ENCODE results near the gene ADGRB2. TPM values are rescaled to one million over a fixed set of nuclear protein-coding genes. Genes with fewer than 3 reads are reported as not detected.

The ADGRB2 gene
- total RNA-seq, 1 donor from 2014 or later, result 7.1 TPM

DNA sequence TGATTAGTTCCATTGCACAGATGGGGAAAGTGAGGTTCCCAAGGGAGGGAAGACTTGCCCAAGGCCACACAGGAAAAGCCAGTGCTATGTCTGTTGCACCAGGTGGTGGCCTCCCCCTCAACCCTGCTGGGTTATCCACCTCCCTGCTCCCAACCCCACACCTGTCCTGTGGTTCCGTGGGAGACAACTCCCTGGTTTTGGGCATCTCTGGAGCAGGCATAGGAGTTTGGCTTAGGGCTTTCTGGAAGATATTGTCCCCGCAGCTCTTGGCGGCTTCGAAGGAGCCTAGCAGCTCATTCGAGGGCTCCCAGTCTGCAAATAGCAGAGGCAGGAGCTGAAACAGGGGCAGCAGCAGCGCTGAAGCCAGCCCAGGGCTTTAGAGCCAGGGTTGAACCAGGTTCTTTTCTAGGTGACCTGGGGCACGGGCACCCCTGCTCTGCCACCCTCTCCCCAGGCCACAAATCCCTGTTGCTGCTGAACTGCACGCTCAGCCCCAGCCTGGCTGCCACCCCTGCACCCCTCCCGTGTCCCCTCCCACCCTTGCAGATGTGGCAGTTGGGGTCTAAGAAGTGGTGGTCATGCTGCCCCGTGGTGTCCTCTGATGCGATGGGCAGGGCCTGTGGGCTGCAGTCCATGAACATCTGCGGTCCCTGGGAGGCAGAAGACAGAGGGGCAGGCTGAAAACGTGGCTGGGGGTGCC is 29.6 kb upstream of the ADGRB2 start:
- Histone ChIP-seq H2AFZ (replicated peaks) (no peak overlapping the region), H3K4me2 (no peak overlapping the region), H3K4me3 (no peak overlapping the region), H3K27me3 (no peaks in the 10 kb centered on the region), H3K4me1 (peaks cover 15% of the 10 kb centered on the region), H3K27ac (no peak overlapping the region), H4K20me1 (ENCODE audit: low read depth) (no peaks in the 10 kb centered on the region), H3K36me3 (no peaks in the 10 kb centered on the region), H3K79me2 (ENCODE audit: low read depth) (no peaks in the 10 kb centered on the region), H3F3A (ENCODE audit: low read depth) (peaks cover 2% of the 10 kb centered on the region), H3K9me3 (ENCODE audit: low read depth) (no peaks in the 10 kb centered on the region), H3K9ac (no peak overlapping the region)
- H3K27ac Mint-ChIP-seq, result no peak overlapping the region
- TF ChIP-seq EZH2phosphoT487 (IDR thresholded peaks at IDR 0.05) (no peak), EZH2 (IDR thresholded peaks at IDR 0.05) (no peak)
- TF ChIP-seq, protein P1, sequence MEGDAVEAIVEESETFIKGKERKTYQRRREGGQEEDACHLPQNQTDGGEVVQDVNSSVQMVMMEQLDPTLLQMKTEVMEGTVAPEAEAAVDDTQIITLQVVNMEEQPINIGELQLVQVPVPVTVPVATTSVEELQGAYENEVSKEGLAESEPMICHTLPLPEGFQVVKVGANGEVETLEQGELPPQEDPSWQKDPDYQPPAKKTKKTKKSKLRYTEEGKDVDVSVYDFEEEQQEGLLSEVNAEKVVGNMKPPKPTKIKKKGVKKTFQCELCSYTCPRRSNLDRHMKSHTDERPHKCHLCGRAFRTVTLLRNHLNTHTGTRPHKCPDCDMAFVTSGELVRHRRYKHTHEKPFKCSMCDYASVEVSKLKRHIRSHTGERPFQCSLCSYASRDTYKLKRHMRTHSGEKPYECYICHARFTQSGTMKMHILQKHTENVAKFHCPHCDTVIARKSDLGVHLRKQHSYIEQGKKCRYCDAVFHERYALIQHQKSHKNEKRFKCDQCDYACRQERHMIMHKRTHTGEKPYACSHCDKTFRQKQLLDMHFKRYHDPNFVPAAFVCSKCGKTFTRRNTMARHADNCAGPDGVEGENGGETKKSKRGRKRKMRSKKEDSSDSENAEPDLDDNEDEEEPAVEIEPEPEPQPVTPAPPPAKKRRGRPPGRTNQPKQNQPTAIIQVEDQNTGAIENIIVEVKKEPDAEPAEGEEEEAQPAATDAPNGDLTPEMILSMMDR (IDR thresholded peaks at IDR 0.05), result no peak
- no peak for DNase-seq (ENCODE audit: low spot score)
- peaks cover 3% of the 10 kb centered on the region for H3K27me3 Mint-ChIP-seq (ENCODE audit: insufficient read depth, low read depth)
- H3K4me1 Mint-ChIP-seq, result peaks cover 25% of the 10 kb centered on the region
- no peaks in the 10 kb centered on the region for H3K9me3 Mint-ChIP-seq
- no peak overlapping the region for H3K4me3 Mint-ChIP-seq
- no peaks in the 10 kb centered on the region for H3K36me3 Mint-ChIP-seq

DNA sequence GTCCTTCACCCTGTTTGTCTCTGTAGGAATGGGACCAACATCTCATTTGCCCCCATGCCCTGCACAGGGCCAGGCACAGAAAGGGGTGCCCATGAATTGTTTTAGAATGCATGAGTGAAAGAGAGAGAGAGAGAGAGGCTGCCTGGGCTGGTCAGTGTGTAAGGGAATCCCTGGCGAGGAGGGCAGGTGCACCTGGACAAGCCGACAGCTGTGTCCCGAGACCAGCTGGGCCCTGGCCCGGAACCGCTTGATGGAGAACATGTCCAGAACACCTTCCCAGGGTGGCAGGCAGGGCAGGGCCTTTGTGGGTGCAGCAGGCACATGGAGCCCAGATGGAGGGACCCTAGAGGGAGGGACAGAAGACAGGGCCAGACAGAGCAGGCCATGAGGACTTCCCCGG is 28.9 kb upstream of the ADGRB2 start:
- Mint-ChIP-seq H3K9me3 (no peaks in the 10 kb centered on the region), H3K27me3 (ENCODE audit: insufficient read depth, low read depth) (peaks cover 3% of the 10 kb centered on the region), H3K36me3 (no peaks in the 10 kb centered on the region), H3K4me3 (no peak overlapping the region), H3K4me1 (peaks cover 20% of the 10 kb centered on the region), H3K27ac (peak overlapping the region; percentile 50)
- TF ChIP-seq EZH2phosphoT487 (IDR thresholded peaks at IDR 0.05) (no peak), EZH2 (IDR thresholded peaks at IDR 0.05) (no peak)
- TF ChIP-seq, protein P1 (IDR thresholded peaks at IDR 0.05), result no peak
- no peak overlapping the region for H3K9ac ChIP-seq
- H3K27me3 ChIP-seq, result no peaks in the 10 kb centered on the region
- peaks cover 7% of the 10 kb centered on the region for H3F3A ChIP-seq (ENCODE audit: low read depth)
- H3K4me3 ChIP-seq, result no peak overlapping the region
- H3K4me2 ChIP-seq, result no peak overlapping the region
- H4K20me1 ChIP-seq (ENCODE audit: low read depth), result no peaks in the 10 kb centered on the region
- H3K79me2 ChIP-seq (ENCODE audit: low read depth), result no peaks in the 10 kb centered on the region
- H3K27ac ChIP-seq, result no peak overlapping the region
- H3K36me3 ChIP-seq, result no peaks in the 10 kb centered on the region
- no peak for DNase-seq (ENCODE audit: low spot score)
- H2AFZ ChIP-seq (replicated peaks), result no peak overlapping the region
- no peaks in the 10 kb centered on the region for H3K9me3 ChIP-seq (ENCODE audit: low read depth)
- peaks cover 10% of the 10 kb centered on the region for H3K4me1 ChIP-seq

DNA sequence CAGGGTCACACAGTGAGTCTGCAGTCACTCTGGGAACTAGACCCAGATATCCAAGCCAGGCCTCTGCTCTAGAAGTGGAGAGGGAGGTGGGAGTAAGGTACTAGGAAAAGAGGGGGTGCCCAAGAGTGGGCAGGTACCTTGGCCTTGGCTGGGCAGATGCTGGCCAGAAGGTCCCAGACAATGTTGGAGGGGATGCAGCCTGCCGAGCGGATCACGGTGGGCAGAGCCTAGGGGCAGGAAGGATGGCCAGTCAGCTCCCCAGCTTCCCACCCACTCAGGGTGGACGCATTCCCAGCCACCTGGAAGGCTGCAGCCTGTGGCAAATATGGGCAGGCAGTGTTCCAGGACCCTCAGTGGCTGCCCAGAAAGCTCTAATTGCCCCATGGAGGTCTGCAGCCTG is 28.4 kb upstream of the ADGRB2 start:
- no peaks in the 10 kb centered on the region for H3K79me2 ChIP-seq (ENCODE audit: low read depth)
- H3K4me3 ChIP-seq, result no peak overlapping the region
- peaks cover 20% of the 10 kb centered on the region for H3K4me1 Mint-ChIP-seq
- H3K36me3 Mint-ChIP-seq, result no peaks in the 10 kb centered on the region
- no peaks in the 10 kb centered on the region for H3K36me3 ChIP-seq
- no peak overlapping the region for H3K4me2 ChIP-seq
- H3K4me1 ChIP-seq, result peaks cover 9% of the 10 kb centered on the region
- no peaks in the 10 kb centered on the region for H3K9me3 Mint-ChIP-seq
- peaks cover 4% of the 10 kb centered on the region for H3K27me3 Mint-ChIP-seq (ENCODE audit: insufficient read depth, low read depth)
- no peaks in the 10 kb centered on the region for H4K20me1 ChIP-seq (ENCODE audit: low read depth)
- H3K4me3 Mint-ChIP-seq, result no peak overlapping the region
- no peak for DNase-seq (ENCODE audit: low spot score)
- H3K9me3 ChIP-seq (ENCODE audit: low read depth), result no peaks in the 10 kb centered on the region
- no peak overlapping the region for H3K27ac ChIP-seq
- no peak overlapping the region for H2AFZ ChIP-seq (replicated peaks)
- no peak overlapping the region for H3K9ac ChIP-seq
- peaks cover 13% of the 10 kb centered on the region for H3F3A ChIP-seq (ENCODE audit: low read depth)
- no peaks in the 10 kb centered on the region for H3K27me3 ChIP-seq
- no peak overlapping the region for H3K27ac Mint-ChIP-seq
- TF ChIP-seq EZH2 (IDR thresholded peaks at IDR 0.05) (no peak), EZH2phosphoT487 (IDR thresholded peaks at IDR 0.05) (no peak)
- TF ChIP-seq, protein P1 (IDR thresholded peaks at IDR 0.05), result no peak
